Activated naive CD4-positive, alpha-beta T cell treated with anti-CD3 and anti-CD28 coated beads for 36 hours (primary cell): ENCODE results near the gene FNDC8. TPM values are rescaled to one million over a fixed set of nuclear protein-coding genes. Genes with fewer than 3 reads are reported as not detected.
"Not testable (repeated sequence)": the region's sequence is repeated elsewhere in the genome, so short reads cannot be mapped to it uniquely, and the experiment has no call there.

Experiments
- CTCF ChIA-PET: fragments of 350-600 bp; sonication (Branson Sonifier 250); formaldehyde crosslinking; loops from one replicate; lab custom pipeline; 2021; ENCODE audit warnings: antibody characterized with exemption; lab: Charles Lee
- DNase-seq: peaks from one replicate; pipeline ENCODE4 v3.0.0-alpha.2; 2020
- H3K27ac Mint-ChIP-seq: one replicate; pipeline ENCODE4 v1.8.0; 2021; ENCODE audit warnings: mild to moderate bottlenecking, mixed read lengths
- H3K27me3 Mint-ChIP-seq: one replicate; pipeline ENCODE4 v1.8.0; 2021; ENCODE audit warnings: low read depth, mixed read lengths
- H3K36me3 Mint-ChIP-seq: one replicate; pipeline ENCODE4 v1.8.0; 2021; ENCODE audit warnings: low read depth, mixed read lengths
- H3K4me1 Mint-ChIP-seq: one replicate; pipeline ENCODE4 v1.8.0; 2021; ENCODE audit warnings: low read depth, mixed read lengths
- H3K4me3 Mint-ChIP-seq: one replicate; pipeline ENCODE4 v1.8.0; 2021; ENCODE audit warnings: mild to moderate bottlenecking, moderate library complexity, mixed read lengths
- H3K9me3 Mint-ChIP-seq: one replicate; pipeline ENCODE4 v1.8.0; 2021; ENCODE audit warnings: mixed read lengths
- intact Hi-C: fragments of 100-400 bp; cut with micrococcal nuclease; formaldehyde crosslinking; loops from one replicate; pipeline ENCODE4 v1.15.1; 2023
- total RNA-seq, 2 experiments: library from RNA; stranded (reverse); gene quantifications; one replicate each; pipeline ENCODE4 v1.2.3, GENCODE V29; 2021

FNDC8 gene
- total RNA-seq, 2 experiments from 2014 or later, result not detected

DNA sequence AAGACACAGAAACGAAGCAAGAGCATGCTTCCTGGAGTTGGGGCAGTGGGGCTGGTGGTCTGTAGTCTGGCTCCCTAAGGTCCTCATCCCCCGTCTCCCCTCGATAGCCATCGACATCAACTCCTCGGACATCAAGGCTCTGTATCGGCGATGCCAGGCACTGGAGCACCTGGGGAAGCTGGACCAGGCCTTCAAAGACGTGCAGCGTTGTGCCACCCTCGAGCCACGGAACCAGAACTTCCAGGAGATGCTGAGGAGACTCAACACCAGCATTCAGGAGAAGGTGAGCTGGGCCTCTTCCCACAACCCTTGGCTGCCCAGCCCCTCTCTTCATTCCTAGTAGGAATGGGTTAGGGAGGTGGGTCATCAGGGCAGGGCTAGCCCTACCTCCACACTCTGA, 28.5 kb downstream of the FNDC8 start:
- intact Hi-C loops, result no loop called here
- no peak overlapping the region for H3K4me3 Mint-ChIP-seq
- H3K27me3 Mint-ChIP-seq, result no peaks in the 10 kb centered on the region
- no peaks in the 10 kb centered on the region for H3K36me3 Mint-ChIP-seq
- no peak for DNase-seq
- H3K4me1 Mint-ChIP-seq, result no peaks in the 10 kb centered on the region
- no peaks in the 10 kb centered on the region for H3K9me3 Mint-ChIP-seq
- CTCF ChIA-PET, result no interaction called here
- H3K27ac Mint-ChIP-seq, result no peak overlapping the region

DNA sequence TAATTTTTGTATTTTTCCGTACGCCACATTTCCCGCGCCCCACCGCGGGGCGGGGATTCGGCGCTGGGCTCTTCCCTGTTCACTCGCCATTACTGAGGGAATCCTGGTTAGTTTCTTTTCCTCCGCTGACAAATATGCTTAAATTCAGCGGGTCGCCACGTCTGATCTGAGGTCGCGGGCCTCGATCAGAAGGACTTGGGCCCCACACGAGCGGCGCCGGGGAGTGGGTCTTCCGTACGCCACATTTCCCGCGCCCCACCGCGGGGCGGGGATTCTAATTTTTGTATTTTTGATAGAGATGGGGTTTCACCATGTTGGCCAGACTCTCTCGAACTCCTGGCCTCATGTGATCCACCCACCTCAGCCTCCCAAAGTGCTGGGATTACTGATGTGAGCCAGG, 29.7 kb downstream of the FNDC8 start:
- CTCF ChIA-PET, H3K4me3 Mint-ChIP-seq, H3K27ac Mint-ChIP-seq, H3K9me3 Mint-ChIP-seq, H3K4me1 Mint-ChIP-seq, H3K36me3 Mint-ChIP-seq, intact Hi-C loops, DNase-seq, H3K27me3 Mint-ChIP-seq: not testable (repeated sequence)

DNA sequence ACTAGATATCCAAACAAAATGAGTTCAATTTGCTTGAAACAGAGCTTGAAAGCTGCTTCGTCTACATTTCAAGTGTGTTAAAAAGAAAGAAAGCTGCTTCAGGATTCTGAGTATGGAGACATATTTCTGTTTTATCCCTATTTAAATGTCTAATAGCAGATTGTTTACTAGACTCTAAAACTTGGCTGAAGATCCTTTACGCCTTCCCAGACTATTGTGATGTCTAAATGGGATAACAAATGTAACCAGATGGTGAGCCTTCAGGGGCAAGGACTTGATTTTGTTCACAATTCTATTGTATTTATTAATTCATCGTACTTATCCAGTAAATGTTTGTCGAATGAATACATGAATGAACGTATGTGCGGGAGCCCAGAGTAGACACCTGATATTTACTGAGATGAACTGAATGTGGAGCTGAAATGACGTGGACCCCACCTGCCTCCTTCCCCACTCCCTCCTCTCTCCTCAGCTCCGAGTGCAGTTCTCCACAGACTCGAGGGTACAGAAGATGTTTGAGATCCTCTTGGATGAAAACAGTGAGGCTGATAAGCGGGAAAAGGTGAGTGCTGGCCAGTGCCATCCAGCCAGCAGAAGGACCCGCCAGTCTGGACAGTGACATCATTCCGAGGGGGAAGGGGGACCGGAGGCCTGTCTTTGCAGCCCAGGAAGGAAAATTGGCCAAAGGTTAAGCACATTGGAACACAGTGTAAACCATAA, 31.2 kb downstream of the FNDC8 start:
- CTCF ChIA-PET, result interaction anchor here (0.5 to 1.4 kb wide), 2 partner anchors 9 to 189 kb away, joined by 4 to 5 read pairs; no protein-coding TSS in a partner anchor
- Mint-ChIP-seq H3K27me3 (no peaks in the 10 kb centered on the region), H3K9me3 (no peaks in the 10 kb centered on the region)

DNA sequence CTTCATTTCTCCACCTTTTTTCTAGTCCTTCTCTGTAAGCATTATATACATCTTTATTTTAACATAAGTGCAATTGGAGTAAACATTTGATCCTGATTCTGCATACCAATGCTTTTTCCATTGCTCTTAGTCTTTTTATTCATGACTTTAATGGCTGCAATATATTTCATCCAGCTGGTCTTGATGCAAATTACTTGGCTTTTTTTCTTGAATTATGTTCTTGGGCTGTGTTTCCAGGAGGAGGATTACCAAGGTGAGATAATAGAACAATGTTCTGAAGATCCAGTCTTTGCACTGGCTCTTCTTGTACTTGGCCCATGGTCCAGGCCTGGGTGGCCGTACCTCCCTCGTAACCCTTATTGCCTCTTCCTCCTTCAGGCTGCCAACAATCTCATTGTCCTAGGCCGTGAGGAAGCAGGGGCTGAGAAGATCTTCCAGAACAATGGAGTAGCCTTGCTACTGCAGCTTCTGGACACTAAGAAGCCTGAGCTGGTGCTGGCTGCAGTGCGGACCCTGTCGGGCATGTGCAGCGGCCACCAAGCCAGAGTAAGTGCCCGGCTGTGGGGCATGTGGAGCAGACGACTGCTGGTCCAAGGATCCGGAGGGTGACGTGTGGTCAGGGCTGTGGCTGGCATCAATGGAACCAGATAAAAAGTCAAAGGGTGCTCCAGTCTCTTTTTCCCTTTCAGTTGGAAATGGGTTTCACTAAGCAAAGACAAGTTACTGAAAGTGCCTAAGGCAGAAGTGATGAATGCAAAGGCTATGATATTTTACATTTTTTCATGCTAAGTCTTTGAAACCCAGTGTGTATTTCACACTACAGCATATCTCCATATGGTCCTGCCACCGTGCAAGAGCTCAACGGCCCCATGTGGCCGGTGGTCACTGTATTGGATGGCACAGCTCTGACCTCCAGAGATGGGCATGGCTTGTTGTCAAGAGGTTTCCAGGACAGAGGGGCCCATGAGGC, 33.1 kb downstream of the FNDC8 start:
- H3K27ac Mint-ChIP-seq, result no peak overlapping the region

More for the DNA sequence above, 31.2 kb downstream of the FNDC8 start:
- no peaks in the 10 kb centered on the region for H3K36me3 Mint-ChIP-seq
- H3K4me1 Mint-ChIP-seq, result no peaks in the 10 kb centered on the region
- no peak overlapping the region for H3K27ac Mint-ChIP-seq
- no peak overlapping the region for H3K4me3 Mint-ChIP-seq
- DNase-seq, result no peak
- intact Hi-C loops, result no loop called here

DNA sequence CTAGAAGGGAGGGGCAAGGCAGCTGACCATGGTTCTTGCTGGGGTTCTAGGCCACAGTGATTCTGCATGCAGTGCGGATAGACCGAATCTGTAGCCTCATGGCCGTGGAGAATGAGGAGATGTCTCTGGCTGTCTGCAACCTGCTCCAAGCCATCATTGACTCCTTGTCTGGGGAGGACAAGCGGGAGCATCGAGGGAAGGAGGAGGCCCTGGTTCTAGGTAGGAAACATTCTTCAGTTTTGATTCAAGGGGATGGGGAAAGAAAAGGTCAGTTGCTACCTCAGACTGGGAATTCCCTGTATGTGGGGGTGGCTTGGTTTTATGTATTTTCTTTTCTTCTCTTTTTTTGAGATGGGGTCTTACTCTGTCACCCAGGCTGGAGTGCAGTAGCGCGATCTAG, 33.8 kb downstream of the FNDC8 start:
- no peak overlapping the region for H3K4me3 Mint-ChIP-seq
- intact Hi-C loops, result no loop called here
- no peak for DNase-seq
- H3K27ac Mint-ChIP-seq, result no peak overlapping the region
- H3K4me1 Mint-ChIP-seq, result peaks cover 11% of the 10 kb centered on the region
- no peaks in the 10 kb centered on the region for H3K27me3 Mint-ChIP-seq
- H3K36me3 Mint-ChIP-seq, result no peaks in the 10 kb centered on the region
- H3K9me3 Mint-ChIP-seq, result no peaks in the 10 kb centered on the region
- CTCF ChIA-PET, result no interaction called here

More for the DNA sequence above, 33.1 kb downstream of the FNDC8 start:
- no peak for DNase-seq
- no peaks in the 10 kb centered on the region for H3K27me3 Mint-ChIP-seq
- CTCF ChIA-PET, result no interaction called here
- peaks cover 4% of the 10 kb centered on the region for H3K4me1 Mint-ChIP-seq
- H3K9me3 Mint-ChIP-seq, result no peaks in the 10 kb centered on the region
- H3K4me3 Mint-ChIP-seq, result no peak overlapping the region
- intact Hi-C loops, result no loop called here
- no peaks in the 10 kb centered on the region for H3K36me3 Mint-ChIP-seq

DNA sequence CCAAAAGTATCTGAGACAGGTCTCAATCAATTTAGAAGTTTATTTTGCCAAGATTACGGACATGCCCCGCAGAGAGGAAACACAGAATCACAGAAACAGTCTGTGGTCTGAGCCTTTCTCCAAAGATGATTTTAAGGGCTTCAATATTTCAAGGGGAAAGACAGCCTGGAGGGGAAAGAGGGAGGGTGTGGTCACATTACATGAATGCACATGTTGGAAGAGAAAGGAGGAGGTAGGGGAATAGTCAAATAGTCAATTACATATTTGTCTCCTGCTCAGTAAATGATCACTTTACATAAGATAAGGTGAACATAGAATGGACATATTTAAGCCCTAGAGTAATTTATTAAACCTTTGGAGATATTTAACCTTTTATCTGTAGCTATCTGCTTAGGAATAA, 38.5 kb downstream of the FNDC8 start:
- H3K4me3 Mint-ChIP-seq, result no peak overlapping the region
- intact Hi-C loops, result loop anchor here (1.0 to 5.0 kb wide), 7 partner anchors 18 to 379 kb away; partner anchors contain the start of genes NLE1 and RFFL
- H3K9me3 Mint-ChIP-seq, result no peaks in the 10 kb centered on the region
- peaks cover 41% of the 10 kb centered on the region for H3K4me1 Mint-ChIP-seq
- no peaks in the 10 kb centered on the region for H3K36me3 Mint-ChIP-seq
- H3K27me3 Mint-ChIP-seq, result no peaks in the 10 kb centered on the region
- H3K27ac Mint-ChIP-seq, result no peak overlapping the region
- CTCF ChIA-PET, result interaction anchor here (0.5 to 1.6 kb wide), 4 partner anchors 17 to 153 kb away, joined by 3 to 5 read pairs (median 3); no protein-coding TSS in a partner anchor
- DNase-seq, result no peak

DNA sequence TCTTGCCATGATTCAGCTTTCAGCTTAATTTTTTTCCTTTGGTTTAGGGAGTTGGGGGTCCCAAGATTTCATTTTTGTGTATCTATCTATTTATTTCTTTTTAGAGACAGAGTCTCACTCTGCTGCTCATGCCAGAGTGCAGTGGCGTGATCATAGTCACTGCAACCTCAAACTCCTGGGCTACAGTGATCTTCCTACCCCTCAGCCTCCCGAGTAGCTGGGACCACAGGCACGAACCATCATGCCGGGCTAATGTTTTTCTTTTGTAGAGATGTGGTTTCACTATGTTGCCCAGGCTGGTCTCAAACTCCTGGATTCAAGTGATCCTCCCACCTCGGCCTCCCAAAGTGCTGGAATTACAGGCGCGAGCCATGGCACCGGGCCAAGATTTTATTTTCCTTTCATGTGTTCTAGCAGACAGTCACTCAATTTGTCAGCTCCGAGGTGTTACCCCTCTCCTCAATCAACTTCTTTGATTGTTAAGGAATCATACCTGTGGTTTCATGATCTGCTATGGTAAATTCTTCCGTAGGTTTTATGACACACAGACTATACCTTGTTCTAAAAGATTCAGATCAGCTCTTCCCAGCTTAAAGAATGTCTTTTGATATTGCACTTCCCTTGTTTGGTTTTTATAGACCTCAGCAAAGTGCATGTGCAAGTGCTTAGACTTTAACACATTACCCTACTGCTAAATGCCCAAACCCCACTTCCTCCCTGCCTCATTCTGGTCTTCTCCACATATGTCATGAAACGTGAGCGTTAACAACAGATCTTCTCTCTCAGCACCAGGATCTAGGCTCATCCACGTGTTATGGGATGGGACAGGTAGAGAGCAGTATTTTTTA, 39.2 kb downstream of the FNDC8 start:
- Mint-ChIP-seq H3K4me1 (peaks cover 47% of the 10 kb centered on the region), H3K4me3 (peak overlapping the region; percentile 47), H3K9me3 (no peaks in the 10 kb centered on the region), H3K27ac (peak overlapping the region; percentile 73), H3K27me3 (no peaks in the 10 kb centered on the region), H3K36me3 (no peaks in the 10 kb centered on the region)
- DNase-seq, result peak; percentile 80
- CTCF ChIA-PET, result interaction anchor here (0.5 to 1.6 kb wide), 8 partner anchors 8 to 587 kb away, joined by 3 to 5 read pairs (median 3); no protein-coding TSS in a partner anchor
- intact Hi-C loops, result loop anchor here (1.0 to 5.0 kb wide), 8 partner anchors 18 to 379 kb away; partner anchors contain the start of genes NLE1 and RFFL

DNA sequence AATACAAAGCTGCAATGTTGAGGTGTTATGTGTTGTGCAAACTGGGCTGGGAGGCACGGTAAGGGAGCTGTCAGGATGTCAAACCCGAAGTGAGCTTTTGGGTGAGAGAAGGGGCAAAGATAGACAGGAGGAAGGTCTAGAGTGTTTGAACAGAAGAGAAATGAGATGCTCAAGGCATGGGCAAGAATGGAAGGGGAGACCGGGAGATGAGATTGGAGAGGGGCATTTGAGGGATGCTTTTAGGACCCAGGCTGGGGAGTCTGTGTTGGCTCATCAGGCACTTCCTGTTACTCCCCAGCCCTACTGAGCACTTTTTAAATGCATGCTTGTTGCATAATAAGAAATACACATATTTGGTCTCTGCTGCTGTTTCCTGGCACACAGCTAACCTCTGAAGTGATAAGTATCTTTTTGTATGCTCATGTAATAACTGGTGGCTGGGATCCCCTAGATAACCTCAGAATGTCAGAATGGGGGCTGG, 39.9 kb downstream of the FNDC8 start:
- CTCF ChIA-PET, result interaction anchor here (0.6 to 1.6 kb wide), 6 partner anchors 8 to 586 kb away, joined by 3 to 5 read pairs (median 4); no protein-coding TSS in a partner anchor
- H3K27ac Mint-ChIP-seq, result peak overlapping the region; percentile 73
- no peaks in the 10 kb centered on the region for H3K27me3 Mint-ChIP-seq
- H3K36me3 Mint-ChIP-seq, result no peaks in the 10 kb centered on the region
- H3K4me3 Mint-ChIP-seq, result peak overlapping the region; percentile 47
- no peaks in the 10 kb centered on the region for H3K9me3 Mint-ChIP-seq
- peaks cover 50% of the 10 kb centered on the region for H3K4me1 Mint-ChIP-seq
- intact Hi-C loops, result loop anchor here (1.0 to 5.0 kb wide), 3 partner anchors 53 to 326 kb away; no protein-coding TSS in a partner anchor
- DNase-seq, result peak; percentile 35

DNA sequence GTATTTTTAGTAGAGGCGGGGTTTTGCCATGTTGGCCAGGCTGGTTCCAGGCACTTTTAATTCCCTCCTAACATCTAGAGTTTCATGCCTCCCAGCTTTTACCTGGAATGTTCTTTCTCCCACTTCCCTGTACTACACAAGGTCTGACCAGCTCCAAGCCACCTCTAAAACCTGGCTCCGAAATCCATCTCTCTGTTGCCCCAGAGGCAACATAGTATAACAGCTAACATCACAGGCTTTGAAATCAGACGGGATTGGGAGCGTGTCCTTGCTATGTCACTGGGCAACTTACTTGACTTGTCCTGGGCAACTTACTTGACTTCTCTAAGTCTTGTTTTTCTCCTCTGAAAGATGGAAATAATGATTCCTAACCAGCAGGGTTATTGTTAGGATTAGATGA, 41.3 kb downstream of the FNDC8 start:
- intact Hi-C loops, result loop anchor here (5.0 kb wide), 2 partner anchors 150 to 325 kb away; no protein-coding TSS in a partner anchor
- no peak overlapping the region for H3K4me3 Mint-ChIP-seq
- H3K9me3 Mint-ChIP-seq, result no peaks in the 10 kb centered on the region
- peaks cover 53% of the 10 kb centered on the region for H3K4me1 Mint-ChIP-seq
- H3K27ac Mint-ChIP-seq, result no peak overlapping the region
- CTCF ChIA-PET, result no interaction called here
- no peaks in the 10 kb centered on the region for H3K36me3 Mint-ChIP-seq
- no peaks in the 10 kb centered on the region for H3K27me3 Mint-ChIP-seq
- no peak for DNase-seq

DNA sequence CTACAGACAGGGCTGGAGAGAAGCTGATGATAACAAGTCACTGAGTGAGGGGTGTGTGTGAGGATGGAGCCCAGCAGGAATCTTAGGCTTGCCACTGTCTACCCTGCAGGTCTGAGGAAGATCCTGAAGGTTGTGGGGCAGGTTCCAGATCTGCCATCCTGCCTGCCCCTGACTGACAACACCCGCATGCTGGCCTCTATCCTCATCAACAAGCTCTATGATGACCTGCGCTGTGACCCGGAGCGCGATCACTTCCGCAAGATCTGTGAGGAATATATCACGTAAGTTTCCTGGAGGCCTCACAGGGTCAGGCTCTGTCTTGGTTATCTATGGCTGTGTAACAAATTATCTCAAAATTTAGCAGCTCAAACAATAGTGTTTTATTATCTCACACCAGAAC, 42.5 kb downstream of the FNDC8 start:
- Mint-ChIP-seq H3K27ac (no peak overlapping the region), H3K27me3 (no peaks in the 10 kb centered on the region), H3K9me3 (no peaks in the 10 kb centered on the region), H3K4me3 (no peak overlapping the region), H3K36me3 (no peaks in the 10 kb centered on the region), H3K4me1 (peaks cover 53% of the 10 kb centered on the region)
- DNase-seq, result no peak
- intact Hi-C loops, result loop anchor here (5.0 kb wide), 2 partner anchors 148 to 323 kb away; no protein-coding TSS in a partner anchor
- CTCF ChIA-PET, result interaction anchor here (0.5 to 1.4 kb wide), 2 partner anchors 20 to 473 kb away, joined by 3 to 5 read pairs; no protein-coding TSS in a partner anchor

DNA sequence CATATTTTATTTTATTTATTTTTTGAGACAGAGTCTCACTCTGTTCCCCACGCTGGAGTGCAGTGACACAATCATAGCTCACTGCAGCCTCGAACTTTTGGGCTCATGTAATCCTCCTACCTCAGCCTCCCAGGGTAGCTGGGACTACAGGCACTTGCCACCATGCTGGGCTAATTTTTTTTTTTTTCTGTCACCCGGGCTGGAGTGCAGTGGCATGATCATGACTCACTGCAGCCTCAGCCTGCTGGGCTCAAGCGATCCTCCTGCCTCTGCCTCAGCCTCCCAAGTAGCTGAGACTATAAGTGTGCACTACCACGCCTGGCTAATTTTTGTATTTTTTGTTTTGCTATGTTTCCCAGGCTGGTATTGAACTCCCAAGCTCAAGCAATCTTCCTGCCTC, 43.3 kb downstream of the FNDC8 start:
- H3K36me3 Mint-ChIP-seq, result no peaks in the 10 kb centered on the region
- H3K4me1 Mint-ChIP-seq, result peaks cover 46% of the 10 kb centered on the region
- intact Hi-C loops, result loop anchor here (5.0 kb wide), 2 partner anchors 148 to 323 kb away; no protein-coding TSS in a partner anchor
- no peaks in the 10 kb centered on the region for H3K27me3 Mint-ChIP-seq
- no peak overlapping the region for H3K4me3 Mint-ChIP-seq
- no peaks in the 10 kb centered on the region for H3K9me3 Mint-ChIP-seq
- CTCF ChIA-PET, result interaction anchor here (0.7 to 1.5 kb wide), 3 partner anchors 21 to 599 kb away, joined by 4 to 6 read pairs (median 5); no protein-coding TSS in a partner anchor
- no peak for DNase-seq
- no peak overlapping the region for H3K27ac Mint-ChIP-seq
